Measurements from ENCODE around the gene DMRTB1.

DMRTB1 gene

DNA sequence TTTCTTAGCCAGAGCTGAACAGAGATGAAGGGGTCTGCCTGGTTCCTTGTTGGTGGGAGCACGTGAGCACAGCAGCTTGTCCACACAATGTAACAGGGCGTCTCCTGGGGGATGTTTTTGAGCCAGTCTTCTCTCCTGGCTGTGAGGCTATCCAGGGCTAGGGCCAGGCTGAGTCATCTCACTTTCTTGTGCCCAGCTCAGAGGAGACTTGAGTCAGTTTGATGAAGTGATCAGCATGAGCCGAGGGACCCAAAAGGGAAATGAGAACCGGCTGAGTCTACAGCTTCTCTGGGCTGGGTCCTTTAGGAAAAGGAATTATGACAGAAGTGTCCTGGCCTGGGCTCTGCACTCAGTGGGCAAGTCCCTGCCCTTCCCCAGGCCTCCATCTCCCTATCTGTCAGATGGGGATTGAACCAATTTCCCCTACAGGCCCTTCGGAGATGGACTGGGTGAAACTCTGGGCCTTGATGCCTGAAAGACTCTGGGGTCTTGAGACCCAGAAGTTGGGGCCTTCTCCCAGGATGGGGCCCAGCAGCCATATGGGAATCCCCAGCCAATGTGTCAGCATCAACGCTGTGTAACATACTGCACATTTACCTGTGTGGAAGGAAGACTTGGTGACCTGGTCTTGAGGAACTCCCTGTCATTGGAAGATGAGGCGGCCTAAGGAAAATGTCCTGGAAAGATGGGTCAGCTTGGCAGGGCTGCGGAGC is 36.6 kb downstream of the DMRTB1 start:
- no peak for FAIRE-seq

DNA sequence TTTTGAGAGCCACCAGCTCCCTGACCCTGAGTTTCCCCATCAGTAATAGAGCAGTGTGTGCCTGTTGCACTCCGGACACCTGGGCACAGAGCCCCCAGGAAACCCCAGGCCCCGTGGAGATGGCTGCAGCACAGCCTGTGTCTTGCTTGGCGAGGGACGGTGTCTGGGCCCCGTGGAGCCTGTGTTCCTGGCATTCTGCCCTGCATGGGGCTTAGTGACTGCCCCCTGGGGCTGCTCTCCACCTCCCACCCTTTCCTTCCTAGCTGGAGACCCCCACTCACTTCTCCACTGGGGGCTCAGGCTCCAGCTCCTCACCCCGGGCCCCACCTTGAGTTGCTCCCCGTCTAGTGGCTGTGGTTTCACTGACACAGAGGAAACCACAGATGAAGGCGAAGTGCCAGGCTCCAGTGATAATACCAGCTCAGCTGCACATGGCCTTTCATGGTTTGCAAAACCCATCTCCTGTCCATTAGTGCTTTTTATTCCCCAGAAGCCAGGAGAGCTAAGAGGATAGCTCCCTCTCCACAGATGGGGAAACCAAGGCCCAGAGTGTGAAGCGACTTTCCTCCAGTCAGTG is 39.4 kb downstream of the DMRTB1 start:
- FAIRE-seq = no peak

DNA sequence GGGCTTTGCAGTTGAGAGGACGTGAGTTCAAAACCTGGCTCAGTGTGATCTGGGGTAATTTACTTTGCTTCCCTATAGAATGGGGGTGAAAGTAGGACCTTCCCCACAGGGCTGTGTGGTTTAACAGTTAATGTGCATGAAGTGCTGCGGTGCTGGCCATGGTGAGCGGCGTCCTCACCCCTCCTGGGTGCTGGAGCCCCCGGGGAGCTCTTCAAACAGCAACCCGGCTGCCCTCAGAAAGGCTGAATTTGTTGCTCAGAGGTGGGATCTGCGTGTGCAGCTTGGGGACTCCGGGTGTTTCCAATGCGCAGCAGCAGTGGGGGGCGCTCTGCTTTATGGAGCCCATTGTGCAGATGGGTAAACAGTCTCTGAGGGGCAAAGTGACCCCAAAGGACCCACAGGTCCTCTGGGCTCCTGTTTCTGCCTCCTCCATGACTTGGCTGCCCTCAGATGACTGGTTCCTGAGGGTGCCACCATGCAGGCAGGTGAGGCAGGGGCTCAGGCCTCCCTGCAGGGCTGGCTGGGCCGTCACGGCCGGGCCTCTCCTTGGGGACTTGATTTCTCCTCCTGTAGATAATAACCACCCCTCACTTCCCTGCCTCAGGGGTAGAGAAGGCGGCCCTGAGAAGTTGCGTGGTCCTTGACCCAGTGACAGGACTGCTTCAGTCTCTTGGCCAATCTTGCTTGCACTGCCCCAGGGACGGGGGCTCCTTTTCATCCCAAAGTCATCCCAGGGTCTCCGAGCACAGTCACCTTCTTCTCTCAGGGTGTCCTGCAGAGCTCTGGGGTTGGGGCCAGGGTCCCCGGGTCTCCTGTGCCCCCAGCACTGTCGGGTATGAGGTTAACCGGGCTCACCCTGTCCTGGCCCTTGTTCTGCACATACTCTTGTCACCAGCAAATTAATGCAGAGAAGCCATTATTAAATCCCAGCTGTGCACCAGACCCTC is 40.3 kb downstream of the DMRTB1 start:
- no peak for FAIRE-seq

DNA sequence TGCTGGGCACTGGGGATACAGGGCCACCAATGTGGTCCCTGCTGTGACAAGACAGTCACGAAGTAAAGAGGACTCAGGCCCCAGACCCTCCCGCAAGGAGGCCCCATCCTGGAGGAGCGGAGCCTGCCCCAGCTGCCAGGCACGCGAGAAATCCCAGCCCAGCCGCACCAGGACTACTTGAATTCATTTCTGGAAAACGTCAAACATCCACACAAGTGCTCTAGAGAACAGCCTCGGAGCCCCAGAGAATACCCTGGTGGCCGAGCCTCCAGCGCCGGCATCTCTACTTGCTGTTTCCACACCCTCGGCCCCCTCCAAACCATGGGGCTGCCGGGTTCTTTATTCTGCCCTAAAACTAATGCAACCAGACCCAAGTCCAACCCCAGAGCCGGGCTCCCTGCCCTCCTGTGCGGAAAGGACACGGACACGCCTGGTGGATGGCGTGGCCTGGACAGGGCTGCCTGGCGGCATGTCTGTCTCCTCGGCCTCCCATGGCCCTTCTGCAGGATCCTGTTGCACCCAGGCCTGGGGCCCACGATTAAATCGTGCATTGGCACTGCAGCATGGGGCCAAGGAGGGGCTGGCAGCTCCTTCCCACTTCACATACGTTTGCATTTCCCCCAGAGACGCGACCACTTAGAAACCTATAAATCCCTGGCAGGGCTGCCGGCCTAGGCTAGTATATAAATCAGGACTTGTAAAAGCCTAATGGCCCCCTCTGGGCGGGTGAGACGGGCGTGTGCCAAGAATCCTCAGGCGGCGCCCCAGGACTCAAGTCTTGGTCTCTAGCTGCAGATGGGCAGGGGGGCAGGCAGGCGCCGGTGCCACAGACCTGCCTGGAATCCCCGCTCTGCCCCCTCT is 41.2 kb downstream of the DMRTB1 start:
- no peak for FAIRE-seq

DNA sequence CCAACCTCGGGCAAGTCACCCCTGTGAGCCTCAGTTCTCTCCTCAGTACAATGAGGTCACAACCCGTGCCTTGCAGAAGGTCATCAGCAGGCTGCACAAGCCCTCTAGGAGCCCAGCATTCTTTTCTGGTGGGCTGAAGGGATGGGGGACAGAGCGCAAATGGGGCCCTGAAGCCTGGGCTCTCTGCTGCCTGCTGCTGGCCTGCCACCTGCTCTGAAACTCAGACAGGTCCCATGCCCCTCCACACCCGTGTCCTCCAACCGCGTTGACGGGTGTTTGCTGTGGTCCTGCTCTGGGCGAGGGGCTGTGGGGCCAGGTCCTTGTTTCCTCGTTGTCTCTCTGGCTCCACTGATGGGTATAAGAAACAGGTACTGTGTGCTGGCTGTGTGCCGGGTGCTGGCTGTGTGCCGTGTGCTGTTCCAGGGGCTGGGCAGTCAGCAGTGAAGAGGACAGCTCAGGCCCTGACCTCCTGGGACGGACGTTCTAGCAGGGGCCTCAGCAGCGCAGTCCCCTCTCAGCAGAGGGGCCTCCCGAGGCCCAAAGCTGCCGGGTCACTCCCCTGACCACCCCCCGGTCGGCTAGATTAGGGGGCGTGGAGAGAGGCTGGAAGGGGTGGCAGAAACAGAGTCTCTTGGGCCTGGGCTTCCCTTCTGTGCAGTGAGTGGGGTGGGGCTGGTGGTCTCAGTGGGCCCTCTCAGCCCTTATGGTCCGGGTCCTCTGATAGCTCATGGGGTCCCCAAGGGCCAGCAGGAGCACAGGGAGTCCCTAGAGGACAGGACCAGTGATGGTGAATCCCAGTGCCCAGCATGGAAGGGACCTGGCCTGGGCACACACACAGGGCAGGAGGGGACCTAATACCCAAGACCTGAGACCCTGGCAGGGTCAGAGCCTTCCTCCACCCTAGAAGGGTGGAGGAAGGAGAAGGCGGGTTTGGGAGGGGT is 42.1 kb downstream of the DMRTB1 start:
- no peak for FAIRE-seq

DNA sequence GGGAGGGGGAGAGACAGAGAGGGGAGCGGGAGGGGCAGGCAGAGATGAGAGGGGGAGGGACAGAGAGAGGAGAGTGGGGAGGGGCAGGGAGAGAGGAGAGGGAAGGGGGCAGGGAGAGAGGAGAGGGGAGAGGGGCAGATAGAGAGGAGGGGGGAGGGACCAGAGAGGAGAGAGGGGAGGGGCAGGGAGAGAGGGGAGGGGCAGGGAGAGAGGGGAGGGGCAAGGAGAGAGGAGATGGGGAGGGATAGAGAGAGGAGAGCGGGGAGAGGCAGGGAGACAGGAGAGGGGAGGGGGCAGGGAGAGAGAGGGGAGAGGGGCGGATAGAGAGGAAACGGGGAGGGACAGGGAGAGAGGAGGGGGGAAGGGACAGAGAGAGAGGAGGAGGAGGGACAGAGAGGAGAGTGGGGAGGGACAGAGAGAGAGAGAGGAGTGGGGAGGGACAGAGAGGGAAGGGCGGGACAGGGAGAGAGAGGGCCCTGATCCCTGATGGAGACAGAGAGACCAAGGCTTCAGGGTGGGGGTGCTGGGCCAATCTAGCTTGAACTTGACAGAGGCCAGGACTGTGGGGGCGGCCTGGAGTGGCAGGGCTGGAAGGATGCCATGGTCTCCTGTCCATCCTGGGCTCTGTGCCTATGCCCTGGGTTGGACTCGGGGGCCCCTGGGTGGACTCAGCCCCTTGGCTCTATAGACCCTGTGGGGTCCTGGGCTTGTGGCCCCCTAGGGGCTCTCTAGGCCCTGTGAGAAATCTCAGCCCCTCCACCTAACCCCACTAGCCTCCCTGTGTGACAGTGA is 43.6 kb downstream of the DMRTB1 start:
- FAIRE-seq = no peak

DNA sequence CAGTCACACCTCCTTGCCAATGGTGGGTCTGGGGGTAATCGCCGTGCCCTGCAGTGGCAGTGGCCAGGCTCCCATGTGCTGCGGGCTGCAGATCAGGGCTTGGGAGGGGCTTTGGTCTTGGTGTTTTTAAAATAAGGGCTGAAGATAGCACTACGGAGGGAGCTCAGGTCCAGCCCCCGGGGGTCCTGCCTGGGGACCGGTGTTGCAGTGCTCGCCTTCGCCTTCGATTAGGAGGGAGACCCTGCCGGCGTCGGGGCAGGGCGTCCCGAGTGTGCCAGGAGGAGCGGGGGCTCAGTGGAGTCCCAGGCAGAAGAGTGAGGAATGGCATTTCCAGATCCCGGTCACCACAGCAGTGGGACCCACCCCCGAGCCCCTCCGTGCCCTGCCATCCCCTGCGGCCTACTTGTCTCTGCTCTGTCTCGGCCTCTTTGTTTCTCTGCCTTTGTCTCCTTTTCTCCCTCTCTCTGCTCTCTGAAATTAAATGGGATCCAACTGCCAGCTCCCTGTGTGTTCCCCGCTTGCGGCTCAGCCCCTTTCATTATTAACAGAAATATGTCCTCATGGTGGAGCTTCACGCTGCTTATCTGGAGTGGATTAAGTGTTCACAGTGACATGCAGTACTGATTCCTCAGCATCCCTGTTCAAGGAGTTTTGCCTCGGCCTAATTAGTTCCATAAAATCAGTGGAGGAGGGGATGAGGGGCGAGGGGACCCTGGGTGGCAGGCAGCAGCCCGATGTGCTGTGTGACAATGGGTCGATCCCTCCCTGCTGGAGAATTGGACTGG is 44.4 kb downstream of the DMRTB1 start:
- no peak for FAIRE-seq

DNA sequence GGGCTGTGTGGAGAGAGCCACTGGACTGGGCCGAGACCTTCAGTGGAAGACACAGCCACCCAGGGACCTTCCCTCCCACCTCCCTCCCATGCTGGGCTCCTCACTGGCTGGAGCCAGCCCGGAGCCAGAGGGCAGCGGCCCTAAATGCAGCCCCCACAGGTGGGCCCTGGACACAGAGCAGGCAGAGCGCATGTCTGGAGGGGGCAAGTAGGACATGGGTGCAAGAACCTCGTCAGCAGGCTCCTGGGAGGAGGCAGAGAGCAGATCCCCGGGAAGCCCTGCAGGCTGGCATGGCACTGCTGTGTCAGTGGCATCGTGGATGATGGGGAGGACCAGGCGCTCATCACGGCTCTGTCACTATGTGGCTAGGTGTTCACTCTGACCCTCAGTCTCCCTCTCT is 45.7 kb downstream of the DMRTB1 start:
- no peak for FAIRE-seq

DNA sequence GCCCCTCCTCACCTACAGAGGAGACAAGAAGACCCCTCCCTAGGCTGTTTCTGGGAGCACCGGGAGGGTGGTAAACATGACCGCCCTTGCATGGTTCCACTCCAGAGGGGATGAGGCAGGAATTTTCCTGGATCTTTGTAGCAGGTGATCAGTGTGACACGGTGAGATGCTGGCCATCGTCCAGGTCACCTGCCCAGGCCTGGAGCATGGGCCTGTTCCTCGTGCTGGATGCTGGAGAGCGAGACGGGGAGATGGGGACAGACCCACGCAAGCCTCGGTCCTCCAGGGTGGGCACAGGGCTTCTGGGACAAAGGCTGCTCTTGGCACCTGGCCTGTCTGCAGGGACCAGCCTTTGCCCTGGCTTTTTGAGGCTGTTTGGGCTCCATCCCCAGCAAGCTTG is 46.2 kb downstream of the DMRTB1 start:
- FAIRE-seq = no peak

DNA sequence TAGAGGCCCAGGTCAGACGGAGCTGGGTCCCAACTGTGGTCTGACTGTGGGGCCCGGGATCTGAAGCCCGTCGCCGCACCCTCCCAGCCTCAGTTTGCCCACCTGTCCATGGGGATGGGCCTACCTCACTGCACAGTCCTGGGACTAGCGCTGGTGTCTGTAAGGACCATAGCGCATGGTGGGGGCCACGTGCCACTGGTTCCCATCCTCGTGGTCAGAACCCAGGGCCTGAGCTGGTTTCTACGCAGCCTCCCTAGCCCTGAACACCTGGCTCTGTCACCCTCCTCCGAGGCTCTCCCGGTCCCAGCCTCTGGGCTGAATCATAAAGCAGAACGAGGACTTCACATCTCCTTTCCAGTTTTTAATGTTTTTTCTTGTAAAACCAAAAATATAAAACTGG is 46.7 kb downstream of the DMRTB1 start:
- no peak for FAIRE-seq

DNA sequence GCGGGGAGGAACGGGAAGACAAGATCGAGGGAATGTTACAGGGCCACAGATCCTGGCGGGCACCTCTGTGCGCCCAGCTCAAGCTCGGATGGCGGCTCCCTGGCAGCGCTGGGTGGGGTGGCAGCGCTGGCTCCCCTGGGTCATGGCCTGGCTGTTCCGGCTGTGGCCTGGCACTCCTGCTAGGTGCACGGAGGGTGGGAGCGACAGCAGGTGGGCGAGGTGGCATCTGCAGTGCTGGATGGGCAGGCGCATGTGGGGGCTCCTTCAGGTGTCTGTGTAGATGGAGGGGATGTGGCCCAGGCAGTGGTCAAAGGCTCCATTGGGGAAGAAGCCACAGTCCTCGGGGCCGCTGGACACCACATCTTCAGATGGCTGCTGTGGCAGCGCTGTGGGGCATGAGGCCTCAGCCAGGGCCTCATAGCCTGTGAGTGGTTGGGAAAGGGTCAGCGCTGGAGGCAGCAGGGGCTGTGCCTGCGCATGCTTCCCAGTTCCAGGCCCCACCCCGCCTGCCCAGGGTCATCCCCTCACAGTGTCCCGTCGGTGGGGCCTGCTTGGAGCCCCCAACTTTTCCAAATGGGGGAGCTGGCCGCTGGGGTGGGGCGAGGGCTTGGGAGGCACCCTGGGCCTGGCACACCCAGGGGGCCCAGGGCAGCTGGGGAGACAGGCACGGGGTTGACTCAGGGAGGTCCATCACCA is 47.3 kb downstream of the DMRTB1 start:
- FAIRE-seq = no peak

DNA sequence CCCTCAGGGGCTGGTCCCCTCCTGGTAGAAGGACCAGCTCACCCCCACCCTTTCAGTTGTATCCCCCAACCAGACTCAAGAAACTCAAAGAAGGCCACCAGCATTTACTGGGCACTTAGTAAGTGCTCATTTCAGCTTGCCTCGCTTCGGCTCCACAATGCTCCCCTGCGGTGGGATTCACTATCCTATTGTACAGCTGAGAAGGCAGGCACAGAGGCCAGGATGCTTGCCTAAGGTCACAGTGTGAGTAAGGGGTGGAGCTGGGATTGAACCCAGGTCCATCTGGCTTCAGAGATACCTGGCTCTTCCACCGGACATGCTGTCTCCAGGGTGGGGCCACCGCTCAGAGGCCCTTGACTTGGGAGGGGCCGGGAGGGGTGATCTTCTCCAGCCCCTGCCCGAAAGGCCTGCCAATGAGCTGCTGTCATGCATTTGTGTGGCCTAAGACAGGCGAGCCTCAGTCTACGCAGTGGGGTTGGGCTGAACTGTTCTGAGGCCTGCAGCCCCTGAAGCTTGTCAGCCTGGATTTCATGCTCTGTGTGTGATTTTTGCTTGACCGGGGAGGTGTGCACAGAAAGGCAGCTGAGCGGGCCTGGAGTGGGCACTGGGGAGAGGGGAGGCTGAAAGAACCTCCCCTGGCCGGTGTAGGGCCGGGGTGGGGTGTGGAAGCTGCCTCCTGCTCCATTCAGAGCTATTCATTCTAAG is 48.1 kb downstream of the DMRTB1 start:
- FAIRE-seq = no peak

DNA sequence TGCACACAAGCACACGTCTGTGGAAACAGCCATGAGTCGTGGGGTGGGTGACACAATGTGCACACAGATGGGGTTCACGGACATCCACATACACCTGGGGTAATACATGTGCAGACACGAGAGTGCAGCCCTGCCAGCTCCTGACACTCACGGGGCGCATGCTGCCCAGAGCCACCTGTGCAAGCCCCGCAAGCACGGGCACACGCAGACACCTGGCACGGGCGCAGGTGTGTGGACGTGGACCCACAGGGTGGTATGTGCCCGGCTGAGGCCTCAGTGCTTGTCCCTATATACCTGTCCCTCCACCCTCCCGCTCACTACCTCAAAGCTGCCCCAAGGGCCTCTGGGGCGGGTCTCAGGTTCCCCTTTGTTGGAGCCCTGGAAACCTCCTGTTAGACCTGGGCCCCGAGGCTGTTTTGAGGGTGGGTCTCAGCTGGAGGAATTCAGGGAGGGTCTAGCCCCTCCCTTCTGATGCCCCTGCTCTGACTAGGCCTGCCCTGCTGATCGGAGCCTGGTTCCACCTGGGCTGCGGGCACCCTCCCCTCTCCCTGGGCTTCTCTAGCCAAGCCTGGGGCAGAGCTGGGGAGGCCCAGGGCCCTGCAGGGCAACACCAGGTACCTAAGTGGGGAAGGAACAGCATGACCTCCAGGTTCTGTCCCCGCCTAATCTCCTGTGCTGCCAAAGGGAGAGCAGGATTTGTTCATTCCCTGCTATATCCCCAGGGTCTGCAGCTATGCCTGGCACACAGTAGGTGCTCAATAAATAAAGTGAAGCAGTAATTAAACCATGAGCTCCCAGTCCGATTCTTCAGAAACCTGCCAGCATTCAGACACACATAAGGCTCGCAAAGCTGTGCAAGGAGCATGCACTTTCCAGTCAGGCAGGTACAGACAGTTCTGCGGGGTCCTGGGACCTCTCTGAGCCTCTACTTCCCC is 49.1 kb downstream of the DMRTB1 start:
- no peak for FAIRE-seq

DNA sequence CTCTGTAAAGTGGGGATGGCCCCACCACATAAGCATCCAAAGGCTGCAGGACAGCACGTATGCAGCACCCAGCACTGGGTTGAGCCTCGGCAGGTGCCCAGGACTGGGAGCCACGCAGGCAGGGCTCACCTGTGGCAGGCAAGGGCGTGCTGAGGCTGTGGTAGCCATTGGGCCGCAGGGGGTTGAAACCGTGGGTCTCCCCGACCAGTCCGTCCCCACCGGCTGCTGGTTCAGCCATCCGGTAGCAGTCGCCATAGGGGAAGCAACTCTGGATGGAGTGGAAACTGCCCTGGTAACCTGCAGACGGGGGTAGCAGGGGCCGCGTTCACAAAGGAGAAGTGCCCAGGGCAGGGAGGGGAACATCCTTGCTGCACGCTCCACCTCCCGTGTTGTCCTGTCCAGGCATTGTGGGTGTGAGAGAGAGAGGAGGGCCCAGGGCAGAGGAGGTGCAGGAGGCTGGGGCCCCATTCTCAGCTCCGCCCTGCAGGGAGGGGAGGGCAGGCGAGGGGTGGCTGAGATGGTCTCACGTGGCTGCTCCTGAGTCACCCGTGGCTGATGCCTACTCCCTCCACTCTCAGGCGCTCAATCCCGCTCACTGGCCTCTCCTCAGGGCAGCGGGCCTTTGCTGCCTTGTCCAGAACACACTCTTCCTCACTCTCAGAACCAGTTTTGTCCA is 49.9 kb downstream of the DMRTB1 start:
- no peak for FAIRE-seq

DNA sequence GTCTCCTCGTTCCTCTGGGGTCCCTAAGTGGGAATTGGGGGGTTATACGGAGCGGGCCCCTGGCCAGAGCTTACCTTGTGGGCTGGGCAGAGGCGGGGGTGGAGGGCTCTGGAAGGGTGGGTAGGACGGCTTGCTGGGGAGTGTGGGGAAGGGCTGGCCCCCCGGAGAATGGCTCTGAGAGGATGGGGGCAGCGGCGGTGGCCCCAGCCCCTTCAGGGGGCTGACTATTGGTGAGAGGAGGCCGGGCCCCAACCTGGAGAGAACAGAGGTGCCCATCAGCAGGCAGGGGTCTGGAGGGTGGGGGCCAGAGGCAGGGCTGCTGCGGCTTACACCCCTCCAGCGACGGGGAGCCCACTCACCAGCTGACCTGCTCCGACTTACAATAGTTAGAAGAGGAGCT is 50.6 kb downstream of the DMRTB1 start:
- FAIRE-seq = no peak

DNA sequence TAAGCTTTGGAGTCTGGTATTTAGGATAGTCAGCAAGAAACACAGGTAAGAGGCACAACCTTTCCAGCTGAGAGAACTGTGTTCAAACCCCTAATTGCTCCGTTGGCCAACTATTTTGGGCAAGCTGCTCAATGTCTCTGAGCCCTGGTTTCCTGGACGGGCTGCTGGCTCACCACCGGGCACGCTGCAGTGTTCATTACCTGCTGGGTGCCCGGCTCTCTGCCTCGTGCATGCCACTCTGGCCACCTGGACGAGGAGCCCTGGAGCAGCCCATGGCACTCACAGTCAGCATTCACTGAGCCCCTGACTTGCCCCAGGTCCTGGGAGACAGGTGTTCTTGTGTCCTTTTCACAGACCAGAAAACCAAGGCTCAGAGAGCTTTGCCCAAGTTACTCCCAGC is 51.0 kb downstream of the DMRTB1 start:
- no peak for FAIRE-seq
